ENCODE results near the gene CCDC150. TPM values are rescaled to one million over a fixed set of nuclear protein-coding genes. Genes with fewer than 3 reads are reported as not detected.

The CCDC150 gene
- total RNA-seq, 1 experiment from 2014 or later, result 34.0 TPM

- H3K4me1 Mint-ChIP-seq (ENCODE audit: low read depth, unreplicated experiment), result peaks cover 6% of the 10 kb centered on the region
Measured at GRCh38 chr2:196719110-196719872, 79.8 kb downstream of the CCDC150 start.

DNA sequence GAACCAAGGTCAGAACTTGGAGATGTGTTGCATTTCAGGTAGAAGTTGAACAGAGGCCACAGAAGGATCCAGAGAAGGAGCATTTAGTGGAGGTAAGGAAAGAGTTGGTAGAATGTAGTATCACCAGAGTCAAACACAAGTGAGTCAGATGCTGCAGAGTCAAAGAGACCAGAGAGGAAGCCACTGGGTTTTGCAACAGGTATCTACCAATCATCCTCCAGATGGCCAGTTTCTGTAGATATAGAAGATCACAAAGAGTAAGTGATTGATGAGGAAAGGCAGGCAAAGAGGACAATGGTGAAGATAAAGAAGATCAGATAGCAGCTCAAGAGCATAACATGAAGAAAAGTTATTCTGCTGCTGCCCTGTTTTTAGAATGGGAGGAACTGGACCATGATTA lies 84.1 kb downstream of the CCDC150 start:
- POLR2A ChIA-PET, result no interaction called here
- H3K4me3 ChIP-seq (ENCODE audit: low read depth, low read length), result no peak overlapping the region
- intact Hi-C loops (cut with micrococcal nuclease; ENCODE audit: unreplicated experiment), result no loop called here
- CTCF ChIA-PET, result no interaction called here
- H3K27me3 Mint-ChIP-seq (ENCODE audit: insufficient read depth, unreplicated experiment), result no peaks in the 10 kb centered on the region
- DNase-seq, result no peak
- no TSS peak for BruUV-seq (replicated peaks)
- H3K4me1 ChIP-seq, result peaks cover under 1% of the 10 kb centered on the region; the same call in 1 of the 2 replicates
- TF ChIP-seq, protein P1, sequence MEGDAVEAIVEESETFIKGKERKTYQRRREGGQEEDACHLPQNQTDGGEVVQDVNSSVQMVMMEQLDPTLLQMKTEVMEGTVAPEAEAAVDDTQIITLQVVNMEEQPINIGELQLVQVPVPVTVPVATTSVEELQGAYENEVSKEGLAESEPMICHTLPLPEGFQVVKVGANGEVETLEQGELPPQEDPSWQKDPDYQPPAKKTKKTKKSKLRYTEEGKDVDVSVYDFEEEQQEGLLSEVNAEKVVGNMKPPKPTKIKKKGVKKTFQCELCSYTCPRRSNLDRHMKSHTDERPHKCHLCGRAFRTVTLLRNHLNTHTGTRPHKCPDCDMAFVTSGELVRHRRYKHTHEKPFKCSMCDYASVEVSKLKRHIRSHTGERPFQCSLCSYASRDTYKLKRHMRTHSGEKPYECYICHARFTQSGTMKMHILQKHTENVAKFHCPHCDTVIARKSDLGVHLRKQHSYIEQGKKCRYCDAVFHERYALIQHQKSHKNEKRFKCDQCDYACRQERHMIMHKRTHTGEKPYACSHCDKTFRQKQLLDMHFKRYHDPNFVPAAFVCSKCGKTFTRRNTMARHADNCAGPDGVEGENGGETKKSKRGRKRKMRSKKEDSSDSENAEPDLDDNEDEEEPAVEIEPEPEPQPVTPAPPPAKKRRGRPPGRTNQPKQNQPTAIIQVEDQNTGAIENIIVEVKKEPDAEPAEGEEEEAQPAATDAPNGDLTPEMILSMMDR (IDR thresholded peaks at IDR 0.05; ENCODE audit: insufficient read depth in 1 of 2, low read depth in 1 of 2, low read length in 1 of 2, severe bottlenecking in 1 of 2, unreplicated experiment in 1 of 2), result no peak
- no peaks in the 10 kb centered on the region for H3K9me3 ChIP-seq
- no peaks in the 10 kb centered on the region for H3K9me3 Mint-ChIP-seq (ENCODE audit: unreplicated experiment)
- peaks cover 27% of the 10 kb centered on the region for H3K36me3 Mint-ChIP-seq (ENCODE audit: insufficient read depth, unreplicated experiment)
- H3K4me3 Mint-ChIP-seq (ENCODE audit: unreplicated experiment), result no peak overlapping the region
- no peak overlapping the region for H3K27ac Mint-ChIP-seq (ENCODE audit: unreplicated experiment)
- no peaks in the 10 kb centered on the region; the same call in 1 of the 2 replicates for H3K36me3 ChIP-seq (ENCODE audit: control insufficient read depth, insufficient read depth, low read length)
- H3K27me3 ChIP-seq (replicated peaks; ENCODE audit: control insufficient read depth, insufficient read depth, low read length), result no peaks in the 10 kb centered on the region
- peaks cover 6% of the 10 kb centered on the region for H3K4me1 Mint-ChIP-seq (ENCODE audit: low read depth, unreplicated experiment)

More at GRCh38 chr2:196719110-196719872, 79.8 kb downstream of the CCDC150 start:
- intact Hi-C loops (cut with micrococcal nuclease; ENCODE audit: unreplicated experiment), result no loop called here
- no peak overlapping the region for H3K27ac Mint-ChIP-seq (ENCODE audit: unreplicated experiment)
- H3K9me3 Mint-ChIP-seq (ENCODE audit: unreplicated experiment), result no peaks in the 10 kb centered on the region
- no peaks in the 10 kb centered on the region for H3K27me3 Mint-ChIP-seq (ENCODE audit: insufficient read depth, unreplicated experiment)
- DNase-seq, result peak in 1 of 2 experiments; percentile 36
- CTCF ChIA-PET, result no interaction called here
- Histone ChIP-seq H3K36me3 (ENCODE audit: control insufficient read depth, insufficient read depth, low read length) (no peaks in the 10 kb centered on the region; the same call in 1 of the 2 replicates), H3K9me3 (no peaks in the 10 kb centered on the region), H3K4me1 (no peaks in the 10 kb centered on the region), H3K27me3 (replicated peaks; ENCODE audit: control insufficient read depth, insufficient read depth, low read length) (no peaks in the 10 kb centered on the region), H3K4me3 (ENCODE audit: low read depth, low read length) (no peak overlapping the region)
- no peak overlapping the region for H3K4me3 Mint-ChIP-seq (ENCODE audit: unreplicated experiment)
- POLR2A ChIA-PET, result no interaction called here
- peaks cover 17% of the 10 kb centered on the region for H3K36me3 Mint-ChIP-seq (ENCODE audit: insufficient read depth, unreplicated experiment)
- TF ChIP-seq, protein P1 (IDR thresholded peaks at IDR 0.05; ENCODE audit: insufficient read depth in 1 of 2, low read depth in 1 of 2, low read length in 1 of 2, severe bottlenecking in 1 of 2, unreplicated experiment in 1 of 2), result peak in 1 of 2 experiments; percentile 48
- BruUV-seq (replicated peaks), result no TSS peak

GRCh38 chr2:196725218-196725617 lies 85.7 kb downstream of the CCDC150 start:
- H3K4me1 Mint-ChIP-seq (ENCODE audit: low read depth, unreplicated experiment), result no peaks in the 10 kb centered on the region

More at GRCh38 chr2:196725218-196725617, 85.7 kb downstream of the CCDC150 start:
- Histone ChIP-seq H3K4me1 (peaks cover 15% of the 10 kb centered on the region), H3K27me3 (replicated peaks; ENCODE audit: control insufficient read depth, insufficient read depth, low read length) (no peaks in the 10 kb centered on the region), H3K4me3 (ENCODE audit: low read depth, low read length) (no peak overlapping the region), H3K36me3 (ENCODE audit: control insufficient read depth, insufficient read depth, low read length) (no peaks in the 10 kb centered on the region; the same call in 1 of the 2 replicates), H3K9me3 (no peaks in the 10 kb centered on the region)
- ChIA-PET CTCF (no interaction called here), POLR2A (no interaction called here)
- BruUV-seq (replicated peaks), result no TSS peak
- Mint-ChIP-seq H3K4me3 (ENCODE audit: unreplicated experiment) (no peak overlapping the region), H3K27ac (ENCODE audit: unreplicated experiment) (no peak overlapping the region), H3K27me3 (ENCODE audit: insufficient read depth, unreplicated experiment) (no peaks in the 10 kb centered on the region), H3K9me3 (ENCODE audit: unreplicated experiment) (no peaks in the 10 kb centered on the region), H3K36me3 (ENCODE audit: insufficient read depth, unreplicated experiment) (peaks cover 22% of the 10 kb centered on the region)
- TF ChIP-seq, protein P1 (IDR thresholded peaks at IDR 0.05; ENCODE audit: insufficient read depth in 1 of 2, low read depth in 1 of 2, low read length in 1 of 2, severe bottlenecking in 1 of 2, unreplicated experiment in 1 of 2), result no peak
- no peak for DNase-seq
- intact Hi-C loops (cut with micrococcal nuclease; ENCODE audit: unreplicated experiment), result no loop called here

All from Caco-2 (cell line).